Hepatocyte (in vitro differentiated cells): ENCODE data around the gene CELA2B.
"Not testable (repeated sequence)": the region's sequence is repeated elsewhere in the genome, so short reads cannot be mapped to it uniquely, and the experiment has no call there.

Source experiments
- EZH2 ChIP-seq: fragments of 200-600 bp; sonication (generic); IDR thresholded peaks from 2 replicates; pipeline ENCODE4 v1.6.1; 2016; ENCODE audit warnings: antibody characterized with exemption, mild to moderate bottlenecking, borderline replicate concordance
- TF ChIP-seq, protein P1 (sequence below): fragments of 200-600 bp; sonication (generic); IDR thresholded peaks from 2 replicates; pipeline ENCODE4 v1.5.1; 2016; ENCODE audit warnings: antibody characterized with exemption, mild to moderate bottlenecking; ENCODE audit not compliant: poor library complexity

DNA sequence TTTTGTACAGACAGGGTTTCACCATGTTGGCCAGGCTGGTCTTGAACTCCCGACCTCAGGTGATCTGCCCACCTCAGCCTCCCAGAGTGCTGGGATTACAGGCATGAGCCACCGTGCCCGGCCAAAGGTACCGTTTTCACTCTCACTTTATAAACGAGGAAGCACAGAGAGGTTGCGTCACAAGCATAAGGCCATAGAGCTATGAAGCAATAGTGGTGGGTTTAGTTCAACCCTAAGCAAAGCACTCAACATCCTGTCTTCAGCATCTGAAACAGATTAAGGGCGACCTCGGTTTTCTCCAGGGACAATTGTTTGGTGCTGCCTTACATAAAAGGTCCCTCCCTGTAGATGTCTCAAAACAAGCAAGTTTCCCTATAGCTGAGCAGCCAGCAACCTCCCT, 41.2 kb upstream of the CELA2B start:
- TF ChIP-seq, protein P1, sequence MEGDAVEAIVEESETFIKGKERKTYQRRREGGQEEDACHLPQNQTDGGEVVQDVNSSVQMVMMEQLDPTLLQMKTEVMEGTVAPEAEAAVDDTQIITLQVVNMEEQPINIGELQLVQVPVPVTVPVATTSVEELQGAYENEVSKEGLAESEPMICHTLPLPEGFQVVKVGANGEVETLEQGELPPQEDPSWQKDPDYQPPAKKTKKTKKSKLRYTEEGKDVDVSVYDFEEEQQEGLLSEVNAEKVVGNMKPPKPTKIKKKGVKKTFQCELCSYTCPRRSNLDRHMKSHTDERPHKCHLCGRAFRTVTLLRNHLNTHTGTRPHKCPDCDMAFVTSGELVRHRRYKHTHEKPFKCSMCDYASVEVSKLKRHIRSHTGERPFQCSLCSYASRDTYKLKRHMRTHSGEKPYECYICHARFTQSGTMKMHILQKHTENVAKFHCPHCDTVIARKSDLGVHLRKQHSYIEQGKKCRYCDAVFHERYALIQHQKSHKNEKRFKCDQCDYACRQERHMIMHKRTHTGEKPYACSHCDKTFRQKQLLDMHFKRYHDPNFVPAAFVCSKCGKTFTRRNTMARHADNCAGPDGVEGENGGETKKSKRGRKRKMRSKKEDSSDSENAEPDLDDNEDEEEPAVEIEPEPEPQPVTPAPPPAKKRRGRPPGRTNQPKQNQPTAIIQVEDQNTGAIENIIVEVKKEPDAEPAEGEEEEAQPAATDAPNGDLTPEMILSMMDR = not testable (repeated sequence)
- TF ChIP-seq EZH2 = not testable (repeated sequence)
